ENCODE results near the gene CLCN7.

DNA sequence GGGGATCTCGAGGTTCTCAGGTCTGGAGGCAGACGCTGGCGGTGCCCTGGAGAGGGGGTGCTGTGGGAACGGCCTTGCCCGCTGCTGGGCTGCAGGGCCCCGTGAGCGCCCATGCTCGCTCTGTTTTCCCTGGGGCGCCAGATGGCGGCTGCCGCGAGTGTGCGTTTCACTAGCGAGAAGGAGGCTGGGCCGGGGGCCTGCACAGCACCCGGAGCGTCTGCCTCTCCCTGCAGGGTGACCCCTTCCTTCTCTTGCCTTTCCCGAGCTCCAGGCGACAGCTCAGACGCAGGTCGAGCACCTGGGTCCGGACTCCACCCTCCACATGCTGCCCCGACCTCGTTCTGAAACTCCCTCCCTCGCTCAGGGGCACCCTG is 21.0 kb upstream of the CLCN7 start:
- TF ChIP-seq EZH2 (IDR thresholded peaks at IDR 0.05; ENCODE audit: borderline replicate concordance, low read depth, low read length, severe bottlenecking) = no peak
- TF ChIP-seq CTCF (IDR thresholded peaks at IDR 0.05; ENCODE audit: extremely low read depth in 1 of 2, insufficient read depth in 1 of 2, low read depth in 1 of 2, low read length in 2 of 2) = no peak
- TF ChIP-seq POLR2AphosphoS5 (IDR thresholded peaks at IDR 0.05; ENCODE audit: insufficient read depth, low read depth, low read length) = no peak
- no peak for TF ChIP-seq JUN (IDR thresholded peaks at IDR 0.05; ENCODE audit: borderline replicate concordance, insufficient read depth, insufficient read length, low read depth)
- no peak for TF ChIP-seq POLR2A (IDR thresholded peaks at IDR 0.05; ENCODE audit: low read depth, low read length)
- TF ChIP-seq FOS (IDR thresholded peaks at IDR 0.05; ENCODE audit: borderline replicate concordance, insufficient read depth, low read length) = no peak
- TF ChIP-seq GATA2 (IDR thresholded peaks at IDR 0.05; ENCODE audit: insufficient read depth, insufficient read length, low read depth, low read length) = no peak
